ENCODE data around the gene RNF213.

Gene RNF213

GRCh38 chr17:80347536-80347935 lies 86.9 kb downstream of the RNF213 start:
- Histone ChIP-seq H3K4me2 (ENCODE audit: low read length) (no peak overlapping the region), H3K79me2 (peaks cover 26% of the 10 kb centered on the region), H3K4me3 (ENCODE audit: low read depth, low read length) (no peak overlapping the region), H3K9ac (no peak overlapping the region), H3K36me3 (ENCODE audit: control insufficient read depth, insufficient read depth, low read length) (no peaks in the 10 kb centered on the region), H3K27me3 (ENCODE audit: control insufficient read depth, insufficient read depth, low read length) (no peaks in the 10 kb centered on the region), H3K4me1 (no peaks in the 10 kb centered on the region), H3K27ac (no peak overlapping the region), H3K9me3 (ENCODE audit: control insufficient read depth, low read length) (no peaks in the 10 kb centered on the region), H2AFZ (no peak overlapping the region)
- TF ChIP-seq CTCF (IDR thresholded peaks at IDR 0.05) = no peak

GRCh38 chr17:80347948-80348351 lies 87.3 kb downstream of the RNF213 start:
- Histone ChIP-seq H3K36me3 (ENCODE audit: control insufficient read depth, insufficient read depth, low read length) (no peaks in the 10 kb centered on the region), H3K4me2 (ENCODE audit: low read length) (no peak overlapping the region), H3K27ac (no peak overlapping the region), H3K9ac (no peak overlapping the region), H3K4me1 (no peaks in the 10 kb centered on the region), H3K9me3 (ENCODE audit: control insufficient read depth, low read length) (no peaks in the 10 kb centered on the region), H3K79me2 (peaks cover 30% of the 10 kb centered on the region), H3K27me3 (ENCODE audit: control insufficient read depth, insufficient read depth, low read length) (no peaks in the 10 kb centered on the region), H3K4me3 (ENCODE audit: low read depth, low read length) (no peak overlapping the region), H2AFZ (no peak overlapping the region)
- no peak for TF ChIP-seq CTCF (IDR thresholded peaks at IDR 0.05)

GRCh38 chr17:80348551-80349150 lies 88.0 kb downstream of the RNF213 start:
- Histone ChIP-seq H3K4me2 (ENCODE audit: low read length) (no peak overlapping the region), H3K79me2 (peaks cover 30% of the 10 kb centered on the region), H3K9ac (no peak overlapping the region), H3K4me3 (ENCODE audit: low read depth, low read length) (no peak overlapping the region), H3K27me3 (ENCODE audit: control insufficient read depth, insufficient read depth, low read length) (no peaks in the 10 kb centered on the region), H3K27ac (no peak overlapping the region), H3K9me3 (ENCODE audit: control insufficient read depth, low read length) (no peaks in the 10 kb centered on the region), H3K4me1 (no peaks in the 10 kb centered on the region), H3K36me3 (ENCODE audit: control insufficient read depth, insufficient read depth, low read length) (no peaks in the 10 kb centered on the region), H2AFZ (no peak overlapping the region)
- no peak for TF ChIP-seq CTCF (IDR thresholded peaks at IDR 0.05)

GRCh38 chr17:80349151-80349651 lies 88.5 kb downstream of the RNF213 start:
- Histone ChIP-seq H3K4me2 (ENCODE audit: low read length) (no peak overlapping the region), H3K27ac (no peak overlapping the region), H3K4me1 (no peaks in the 10 kb centered on the region), H2AFZ (no peak overlapping the region), H3K9ac (no peak overlapping the region), H3K27me3 (ENCODE audit: control insufficient read depth, insufficient read depth, low read length) (no peaks in the 10 kb centered on the region), H3K4me3 (ENCODE audit: low read depth, low read length) (no peak overlapping the region), H3K79me2 (peaks cover 30% of the 10 kb centered on the region), H3K36me3 (ENCODE audit: control insufficient read depth, insufficient read depth, low read length) (no peaks in the 10 kb centered on the region), H3K9me3 (ENCODE audit: control insufficient read depth, low read length) (no peaks in the 10 kb centered on the region)
- TF ChIP-seq CTCF (IDR thresholded peaks at IDR 0.05) = no peak

GRCh38 chr17:80349751-80350150 lies 89.1 kb downstream of the RNF213 start:
- TF ChIP-seq CTCF (IDR thresholded peaks at IDR 0.05) = no peak
- Histone ChIP-seq H3K27ac (no peak overlapping the region), H3K4me3 (ENCODE audit: low read depth, low read length) (no peak overlapping the region), H3K4me2 (ENCODE audit: low read length) (no peak overlapping the region), H3K9me3 (ENCODE audit: control insufficient read depth, low read length) (no peaks in the 10 kb centered on the region), H3K9ac (no peak overlapping the region), H3K79me2 (peaks cover 30% of the 10 kb centered on the region), H3K4me1 (no peaks in the 10 kb centered on the region), H3K27me3 (ENCODE audit: control insufficient read depth, insufficient read depth, low read length) (no peaks in the 10 kb centered on the region), H2AFZ (no peak overlapping the region), H3K36me3 (ENCODE audit: control insufficient read depth, insufficient read depth, low read length) (no peaks in the 10 kb centered on the region)
